Hepatocyte (in vitro differentiated cells): ENCODE results near the gene TMEM44. TPM values are rescaled to one million over a fixed set of nuclear protein-coding genes. Genes with fewer than 3 reads are reported as not detected.

Experiments used
- DNase-seq: peaks from one replicate; pipeline ENCODE4 v3.0.0-alpha.2; 2016; ENCODE audit warnings: low spot score
- H2AFZ ChIP-seq: fragments of 200-600 bp; sonication (generic); 2 replicates; pipeline ENCODE4 v1.6.0; 2016; ENCODE audit warnings: antibody characterized with exemption, mild to moderate bottlenecking
- H3K27ac ChIP-seq: fragments of 200-600 bp; sonication (generic); 2 replicates; pipeline ENCODE4 v1.5.1; 2016; ENCODE audit warnings: mild to moderate bottlenecking
- H3K27me3 ChIP-seq: fragments of 200-600 bp; sonication (generic); 2 replicates; pipeline ENCODE4 v1.6.1; 2016
- H3K36me3 ChIP-seq: fragments of 200-600 bp; sonication (generic); replicated peaks from 2 replicates; pipeline ENCODE4 v1.5.1; 2016; ENCODE audit warnings: low read depth; ENCODE audit not compliant: insufficient read depth
- H3K4me1 ChIP-seq: fragments of 200-600 bp; sonication (generic); 2 replicates; pipeline ENCODE4 v1.5.1; 2016; ENCODE audit warnings: mild to moderate bottlenecking, moderate library complexity; ENCODE audit not compliant: insufficient read depth
- H3K4me2 ChIP-seq: fragments of 200-600 bp; sonication (generic); 2 replicates; pipeline ENCODE4 v1.6.0; 2016
- H3K4me3 ChIP-seq: fragments of 200-600 bp; sonication (generic); 2 replicates; pipeline ENCODE4 v1.5.1; 2016; ENCODE audit warnings: mild to moderate bottlenecking
- H3K79me2 ChIP-seq: fragments of 200-600 bp; sonication (generic); 2 replicates; pipeline ENCODE4 v1.6.0; 2017; ENCODE audit warnings: mild to moderate bottlenecking
- H3K9me2 ChIP-seq: fragments of 200-600 bp; sonication (generic); replicated peaks from 2 replicates; pipeline ENCODE4 v1.6.0; 2017; ENCODE audit warnings: mild to moderate bottlenecking; ENCODE audit not compliant: insufficient read depth
- H3K9me3 ChIP-seq: fragments of 200-600 bp; sonication (generic); 2 replicates; pipeline ENCODE4 v1.5.1; 2016; ENCODE audit warnings: low read depth, mild to moderate bottlenecking
- H4K20me1 ChIP-seq: fragments of 200-600 bp; sonication (generic); 2 replicates; pipeline ENCODE4 v1.6.0; 2016; ENCODE audit warnings: mild to moderate bottlenecking; ENCODE audit not compliant: insufficient read depth, poor library complexity, severe bottlenecking
- EZH2 ChIP-seq: fragments of 200-600 bp; sonication (generic); IDR thresholded peaks from 2 replicates; pipeline ENCODE4 v1.6.1; 2016; ENCODE audit warnings: antibody characterized with exemption, mild to moderate bottlenecking, borderline replicate concordance
- EZH2phosphoT487 ChIP-seq: fragments of 200-600 bp; sonication (generic); IDR thresholded peaks from one replicate; pipeline ENCODE4 v1.6.1; 2018; ENCODE audit warnings: antibody characterized with exemption, mild to moderate bottlenecking, low read depth, moderate library complexity; ENCODE audit not compliant: unreplicated experiment, severe bottlenecking
- whole genome bisulfite sequencing: methylation state at CpG from one replicate; pipeline ENCODE4 v1.1.6; 2016; ENCODE audit warnings: low lambda C conversion rate; ENCODE audit errors: missing lambda C conversion rate; 5-methylcytosine and 5-hydroxymethylcytosine counted together
- polyA plus RNA-seq: library from polyadenylated mRNA; unstranded; fragments of >200 nt; fragmentation: Nextera tagmentation; extraction: Ambion mirVana; gene quantifications from 2 replicates; pipeline ENCODE4 v1.2.1, GENCODE V29; 2016
- total RNA-seq: library from RNA; depleted of rRNA; stranded (reverse); fragments of >200 nt; gene quantifications from 2 replicates; pipeline ENCODE4 v1.2.3, GENCODE V29; 2014
- TF ChIP-seq, protein P1 (sequence below): fragments of 200-600 bp; sonication (generic); IDR thresholded peaks from 2 replicates; pipeline ENCODE4 v1.5.1; 2016; ENCODE audit warnings: antibody characterized with exemption, mild to moderate bottlenecking; ENCODE audit not compliant: poor library complexity

The TMEM44 gene
- total and polyA plus RNA-seq, 2 experiments from 2014 or later: 6.6 to 9.1 TPM

DNA sequence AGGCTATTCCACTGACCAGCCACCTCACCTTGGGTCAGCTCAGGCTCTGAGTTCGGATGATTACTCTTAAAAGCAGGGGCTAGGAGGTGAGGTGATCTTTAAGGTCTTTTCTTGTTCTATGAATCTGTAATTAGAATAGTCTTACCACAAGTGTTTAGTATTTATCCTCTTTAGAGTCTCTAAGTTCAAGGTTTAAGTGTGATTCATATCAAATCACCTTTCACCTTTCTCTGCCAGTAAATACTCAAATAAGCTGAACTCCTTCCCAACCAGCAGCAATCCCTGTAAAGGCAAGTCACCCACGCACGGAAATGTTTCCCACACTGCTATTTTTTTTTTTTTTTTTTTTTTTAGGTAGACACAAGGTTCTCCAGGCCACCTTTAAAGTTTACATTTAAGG lies 14.5 kb upstream of the TMEM44 start:
- WGBS: 88% methylated on average over 3 of the region's 3 CpGs

DNA sequence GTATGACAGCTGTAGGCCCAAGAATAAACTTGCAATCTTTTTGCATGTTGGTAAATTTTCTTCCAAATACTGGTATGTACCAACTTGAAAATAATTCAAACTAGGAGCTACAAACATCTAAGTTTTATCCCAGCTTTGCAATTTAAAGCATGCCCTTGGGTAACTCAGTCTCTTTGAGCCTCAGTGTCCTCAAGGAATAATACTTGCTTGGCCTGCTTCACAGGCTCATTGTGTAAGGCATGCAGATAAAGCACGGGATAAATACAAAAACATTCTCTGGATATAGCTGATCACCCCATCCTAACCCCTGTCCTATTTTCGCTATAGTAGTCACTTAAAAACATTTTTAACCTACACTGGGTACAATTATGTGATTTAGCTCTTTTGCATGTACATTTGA lies 9.6 kb upstream of the TMEM44 start:
- Histone ChIP-seq H2AFZ (no peak overlapping the region), H3K9me2 (no peaks in the 10 kb centered on the region), H3K9me3 (no peaks in the 10 kb centered on the region), H3K4me2 (no peak overlapping the region), H3K4me3 (no peak overlapping the region), H3K4me1 (no peaks in the 10 kb centered on the region), H4K20me1 (no peaks in the 10 kb centered on the region), H3K36me3 (no peaks in the 10 kb centered on the region), H3K27me3 (no peaks in the 10 kb centered on the region), H3K27ac (no peak overlapping the region), H3K79me2 (no peaks in the 10 kb centered on the region)
- TF ChIP-seq, protein P1, sequence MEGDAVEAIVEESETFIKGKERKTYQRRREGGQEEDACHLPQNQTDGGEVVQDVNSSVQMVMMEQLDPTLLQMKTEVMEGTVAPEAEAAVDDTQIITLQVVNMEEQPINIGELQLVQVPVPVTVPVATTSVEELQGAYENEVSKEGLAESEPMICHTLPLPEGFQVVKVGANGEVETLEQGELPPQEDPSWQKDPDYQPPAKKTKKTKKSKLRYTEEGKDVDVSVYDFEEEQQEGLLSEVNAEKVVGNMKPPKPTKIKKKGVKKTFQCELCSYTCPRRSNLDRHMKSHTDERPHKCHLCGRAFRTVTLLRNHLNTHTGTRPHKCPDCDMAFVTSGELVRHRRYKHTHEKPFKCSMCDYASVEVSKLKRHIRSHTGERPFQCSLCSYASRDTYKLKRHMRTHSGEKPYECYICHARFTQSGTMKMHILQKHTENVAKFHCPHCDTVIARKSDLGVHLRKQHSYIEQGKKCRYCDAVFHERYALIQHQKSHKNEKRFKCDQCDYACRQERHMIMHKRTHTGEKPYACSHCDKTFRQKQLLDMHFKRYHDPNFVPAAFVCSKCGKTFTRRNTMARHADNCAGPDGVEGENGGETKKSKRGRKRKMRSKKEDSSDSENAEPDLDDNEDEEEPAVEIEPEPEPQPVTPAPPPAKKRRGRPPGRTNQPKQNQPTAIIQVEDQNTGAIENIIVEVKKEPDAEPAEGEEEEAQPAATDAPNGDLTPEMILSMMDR: no peak
- no peak for TF ChIP-seq EZH2
- TF ChIP-seq EZH2phosphoT487: no peak
- 84% methylated on average over 2 of the region's 2 CpGs for WGBS
- DNase-seq: no peak

More for the DNA sequence above, 14.5 kb upstream of the TMEM44 start:
- H3K4me1 ChIP-seq: no peaks in the 10 kb centered on the region
- H3K36me3 ChIP-seq: no peaks in the 10 kb centered on the region
- TF ChIP-seq, protein P1: no peak
- TF ChIP-seq EZH2 (no peak), EZH2phosphoT487 (no peak)
- H4K20me1 ChIP-seq: no peaks in the 10 kb centered on the region
- no peaks in the 10 kb centered on the region for H3K9me3 ChIP-seq
- no peak overlapping the region for H3K27ac ChIP-seq
- H3K4me2 ChIP-seq: no peak overlapping the region
- H2AFZ ChIP-seq: no peak overlapping the region
- H3K79me2 ChIP-seq: no peaks in the 10 kb centered on the region
- H3K9me2 ChIP-seq: no peaks in the 10 kb centered on the region
- no peak overlapping the region for H3K4me3 ChIP-seq
- DNase-seq: no peak
- no peaks in the 10 kb centered on the region for H3K27me3 ChIP-seq

DNA sequence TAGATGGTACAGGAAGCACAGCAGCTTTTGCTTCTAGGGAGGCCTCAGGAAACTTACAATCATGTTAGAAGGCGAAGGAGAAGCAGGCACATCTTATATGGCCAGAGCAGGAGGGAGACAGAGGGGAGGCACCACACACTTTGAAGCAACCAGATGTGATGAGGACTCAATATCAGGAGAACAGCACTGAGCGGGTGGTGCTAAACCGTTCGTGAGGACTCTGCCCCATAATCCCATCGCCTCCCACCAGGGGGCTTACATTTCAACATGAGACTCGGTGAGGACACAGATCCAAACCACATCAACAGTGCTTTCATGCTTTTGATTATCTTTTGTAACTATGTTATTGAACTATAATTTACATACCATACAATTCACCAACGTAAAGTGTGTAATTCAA lies 7.6 kb upstream of the TMEM44 start:
- H3K9me2 ChIP-seq: no peaks in the 10 kb centered on the region
- 73% methylated on average over 7 of the region's 7 CpGs for WGBS
- H3K4me2 ChIP-seq: no peak overlapping the region
- H3K36me3 ChIP-seq: no peaks in the 10 kb centered on the region
- no peaks in the 10 kb centered on the region for H3K79me2 ChIP-seq
- H3K4me3 ChIP-seq: no peak overlapping the region
- no peak for TF ChIP-seq EZH2
- TF ChIP-seq, protein P1: no peak
- no peak for TF ChIP-seq EZH2phosphoT487
- no peak for DNase-seq
- no peak overlapping the region for H2AFZ ChIP-seq
- no peaks in the 10 kb centered on the region for H4K20me1 ChIP-seq
- H3K27me3 ChIP-seq: no peaks in the 10 kb centered on the region
- no peak overlapping the region for H3K27ac ChIP-seq
- H3K9me3 ChIP-seq: no peaks in the 10 kb centered on the region
- H3K4me1 ChIP-seq: no peaks in the 10 kb centered on the region

DNA sequence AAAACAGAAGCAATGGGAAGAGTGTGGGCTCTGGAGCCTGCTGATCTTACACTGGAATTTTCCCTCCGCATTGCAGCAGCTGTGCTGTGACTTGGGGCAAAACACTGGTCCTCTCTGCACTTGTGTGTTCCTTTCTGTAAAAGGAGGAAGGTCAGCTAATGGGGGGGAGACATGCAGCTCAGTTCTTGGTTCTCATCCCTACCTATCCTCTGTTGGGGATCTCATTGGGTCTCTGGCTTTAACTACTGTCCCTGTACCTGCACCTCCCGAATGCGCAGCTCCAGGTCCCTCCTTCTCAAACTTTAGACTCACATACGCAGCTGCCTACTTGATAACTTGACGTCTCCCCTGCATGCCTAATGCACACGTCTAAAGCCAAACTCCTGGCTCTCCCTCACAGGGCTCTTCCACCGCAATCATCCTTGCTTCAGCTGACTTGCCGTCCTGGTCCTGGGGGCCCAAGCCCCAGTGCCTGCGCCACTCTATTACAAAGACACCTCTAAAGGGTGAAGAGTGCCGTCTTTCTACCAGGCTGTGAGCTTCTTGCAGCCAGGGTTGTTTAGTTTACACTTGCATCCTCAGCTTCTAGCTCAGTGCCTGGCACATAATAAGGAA lies 5.9 kb upstream of the TMEM44 start:
- DNase-seq: no peak
- Histone ChIP-seq H3K36me3 (no peaks in the 10 kb centered on the region), H4K20me1 (no peaks in the 10 kb centered on the region), H3K4me2 (no peak overlapping the region), H3K4me1 (no peaks in the 10 kb centered on the region), H3K27me3 (no peaks in the 10 kb centered on the region), H3K4me3 (no peak overlapping the region), H3K9me3 (no peaks in the 10 kb centered on the region), H3K79me2 (no peaks in the 10 kb centered on the region), H3K27ac (no peak overlapping the region), H3K9me2 (no peaks in the 10 kb centered on the region), H2AFZ (no peak overlapping the region)
- 95% methylated on average over 10 of the region's 10 CpGs for WGBS
- no peak for TF ChIP-seq EZH2phosphoT487
